Activated naive CD4-positive, alpha-beta T cell treated with anti-CD3 and anti-CD28 coated beads, Interleukin-2, amount 10 ng/mL, durations not matched to agents 7 days and 5 days (primary cell): ENCODE results near the gene UBA1.

Source experiments
- CTCF ChIA-PET: fragments of 350-600 bp; sonication (Branson Sonifier 250); formaldehyde crosslinking; loops from one replicate; lab custom pipeline; 2021; ENCODE audit warnings: antibody characterized with exemption; lab: Charles Lee
- DNase-seq: peaks from one replicate; pipeline ENCODE4 v3.0.0-alpha.2; 2020
- H3K27ac Mint-ChIP-seq: one replicate; pipeline ENCODE4 v1.8.0; 2021; ENCODE audit warnings: mild to moderate bottlenecking, moderate library complexity, mixed read lengths
- H3K27me3 Mint-ChIP-seq: one replicate; pipeline ENCODE4 v1.8.0; 2021; ENCODE audit warnings: mild to moderate bottlenecking, mixed read lengths
- H3K36me3 Mint-ChIP-seq: one replicate; pipeline ENCODE4 v1.8.0; 2021; ENCODE audit warnings: mixed read lengths
- H3K4me1 Mint-ChIP-seq: one replicate; pipeline ENCODE4 v1.8.0; 2021; ENCODE audit warnings: mixed read lengths
- H3K4me3 Mint-ChIP-seq: one replicate; pipeline ENCODE4 v1.8.0; 2021; ENCODE audit warnings: mild to moderate bottlenecking, moderate library complexity, mixed read lengths
- H3K9me3 Mint-ChIP-seq: one replicate; pipeline ENCODE4 v1.8.0; 2021; ENCODE audit warnings: mixed read lengths

UBA1 gene

DNA sequence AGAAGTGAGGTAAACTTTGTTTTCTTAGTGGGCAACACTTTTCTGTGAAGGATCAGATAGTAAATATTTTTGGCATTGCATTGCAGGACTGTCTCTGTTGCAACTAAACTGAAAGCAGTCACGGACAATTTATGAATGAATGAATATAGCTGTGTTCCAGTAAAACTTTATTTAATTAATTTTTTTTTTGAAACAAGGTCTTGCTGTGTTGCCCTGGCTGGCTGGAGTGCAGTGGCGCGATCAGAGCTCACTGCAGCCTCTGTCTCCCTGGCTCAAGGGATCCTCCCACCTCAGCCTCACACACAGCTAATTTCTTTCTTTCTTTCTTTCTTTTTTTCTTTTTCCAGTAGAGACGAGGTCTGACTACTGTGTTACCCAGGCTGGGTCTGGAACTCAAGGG, 32.8 kb upstream of the UBA1 start:
- DNase-seq, result no peak
- Mint-ChIP-seq H3K27ac (no peak overlapping the region), H3K27me3 (no peaks in the 10 kb centered on the region), H3K36me3 (peaks cover 25% of the 10 kb centered on the region), H3K4me1 (no peaks in the 10 kb centered on the region), H3K4me3 (no peak overlapping the region), H3K9me3 (no peaks in the 10 kb centered on the region)
- CTCF ChIA-PET, result no interaction called here

GRCh38 chrX:47162927-47163583, 30.6 kb upstream of the UBA1 start:
- CTCF ChIA-PET, result no interaction called here
- Mint-ChIP-seq H3K4me3 (no peak overlapping the region), H3K9me3 (no peaks in the 10 kb centered on the region), H3K27ac (no peak overlapping the region), H3K36me3 (peaks cover 16% of the 10 kb centered on the region), H3K4me1 (no peaks in the 10 kb centered on the region), H3K27me3 (no peaks in the 10 kb centered on the region)
- DNase-seq, result no peak

GRCh38 chrX:47164420-47164819, 29.2 kb upstream of the UBA1 start:
- H3K4me1 Mint-ChIP-seq, result no peaks in the 10 kb centered on the region
- no peaks in the 10 kb centered on the region for H3K9me3 Mint-ChIP-seq
- H3K4me3 Mint-ChIP-seq, result no peak overlapping the region
- no peak for DNase-seq
- H3K36me3 Mint-ChIP-seq, result peaks cover 17% of the 10 kb centered on the region
- CTCF ChIA-PET, result no interaction called here
- H3K27me3 Mint-ChIP-seq, result no peaks in the 10 kb centered on the region
- no peak overlapping the region for H3K27ac Mint-ChIP-seq

DNA sequence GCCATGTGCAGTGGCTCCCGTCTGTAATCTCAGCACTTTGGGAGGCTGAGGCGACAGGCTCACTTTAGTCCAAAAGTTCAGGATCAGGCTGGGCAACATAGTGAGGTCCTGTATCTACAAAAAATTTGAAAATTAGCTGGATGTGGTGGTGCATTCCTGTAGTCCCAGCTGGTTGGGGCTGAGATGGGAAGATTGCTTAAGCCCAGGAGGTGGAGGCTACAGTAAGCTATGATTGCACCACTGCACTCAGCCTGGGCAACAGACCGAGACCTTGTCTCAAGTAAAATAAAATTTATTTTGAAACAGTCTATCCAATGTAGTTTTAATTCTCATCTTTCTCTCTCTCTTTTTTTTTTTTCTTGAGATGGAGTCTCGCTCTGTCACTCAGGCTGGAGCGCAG, 27.5 kb upstream of the UBA1 start:
- Mint-ChIP-seq H3K27me3 (no peaks in the 10 kb centered on the region), H3K4me3 (no peak overlapping the region), H3K27ac (no peak overlapping the region), H3K36me3 (peaks cover 17% of the 10 kb centered on the region), H3K9me3 (no peaks in the 10 kb centered on the region), H3K4me1 (no peaks in the 10 kb centered on the region)
- no peak for DNase-seq
- CTCF ChIA-PET, result no interaction called here

- Mint-ChIP-seq H3K36me3 (peaks cover 18% of the 10 kb centered on the region), H3K27ac (no peak overlapping the region), H3K4me3 (no peak overlapping the region), H3K9me3 (no peaks in the 10 kb centered on the region), H3K4me1 (no peaks in the 10 kb centered on the region), H3K27me3 (no peaks in the 10 kb centered on the region)
- CTCF ChIA-PET, result no interaction called here
- no peak for DNase-seq
Observed at GRCh38 chrX:47168495-47169073, 25.0 kb upstream of the UBA1 start.

DNA sequence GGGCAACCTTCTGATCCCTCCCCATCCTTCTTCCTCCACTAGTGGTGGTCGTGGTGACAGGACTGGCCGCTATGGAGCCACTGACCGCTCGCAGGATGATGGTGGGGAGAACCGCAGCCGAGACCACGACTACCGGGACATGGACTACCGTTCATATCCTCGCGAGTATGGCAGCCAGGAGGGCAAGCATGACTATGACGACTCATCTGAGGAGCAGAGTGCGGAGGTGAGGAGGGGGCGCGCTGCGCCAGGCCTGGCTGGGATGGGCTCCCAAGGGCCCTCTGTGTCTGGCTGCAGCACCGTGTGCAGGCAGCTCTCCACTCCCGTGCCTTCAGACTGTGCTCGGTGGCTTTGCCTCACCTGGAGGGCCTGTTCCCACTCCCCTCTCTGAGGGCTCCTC, 24.4 kb upstream of the UBA1 start:
- no peaks in the 10 kb centered on the region for H3K27me3 Mint-ChIP-seq
- no peak overlapping the region for H3K27ac Mint-ChIP-seq
- H3K36me3 Mint-ChIP-seq, result peaks cover 18% of the 10 kb centered on the region
- DNase-seq, result no peak
- H3K4me3 Mint-ChIP-seq, result no peak overlapping the region
- CTCF ChIA-PET, result no interaction called here
- H3K9me3 Mint-ChIP-seq, result no peaks in the 10 kb centered on the region
- no peaks in the 10 kb centered on the region for H3K4me1 Mint-ChIP-seq

DNA sequence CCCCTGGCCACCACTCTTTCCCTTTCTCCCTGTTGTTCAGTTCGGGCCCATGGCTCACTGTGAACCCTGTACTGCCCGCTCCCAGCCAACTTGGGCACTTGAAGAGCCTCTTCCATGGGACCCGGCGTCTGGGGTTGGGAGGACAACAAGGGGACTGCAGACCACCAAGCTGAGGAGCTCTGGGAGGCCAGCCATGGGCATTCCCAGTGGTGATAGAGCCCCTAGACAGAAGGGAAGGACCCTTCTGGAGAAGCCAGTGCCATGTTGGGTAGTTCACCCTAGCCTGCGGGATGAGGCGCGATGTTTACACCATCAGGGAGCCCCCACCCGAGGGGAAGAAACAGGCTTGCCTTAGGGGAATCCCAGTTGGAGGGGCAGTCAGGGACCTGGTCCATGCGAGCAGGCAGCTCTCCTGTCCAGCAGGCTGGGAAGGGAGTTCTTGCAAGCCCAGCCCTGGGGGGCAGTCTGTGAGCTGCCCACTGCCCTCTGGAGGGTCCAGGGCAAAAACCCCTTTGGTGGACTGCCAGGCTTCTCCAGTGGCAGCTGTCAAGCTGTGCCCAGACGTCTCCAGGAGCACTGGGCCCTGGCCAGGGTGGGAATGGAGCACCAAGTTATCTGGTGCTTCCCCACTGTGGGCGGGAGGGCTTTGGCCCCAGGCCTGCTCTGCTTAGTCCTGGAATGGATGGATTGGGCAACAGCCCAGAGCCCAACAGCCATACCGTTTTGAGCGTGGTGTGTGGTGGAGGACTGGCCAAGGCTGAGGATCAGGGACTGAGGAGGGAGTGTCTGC, 23.7 kb upstream of the UBA1 start:
- Mint-ChIP-seq H3K9me3 (no peaks in the 10 kb centered on the region), H3K4me3 (no peak overlapping the region), H3K36me3 (peaks cover 13% of the 10 kb centered on the region), H3K4me1 (no peaks in the 10 kb centered on the region), H3K27me3 (no peaks in the 10 kb centered on the region), H3K27ac (no peak overlapping the region)
- CTCF ChIA-PET, result no interaction called here
- no peak for DNase-seq

DNA sequence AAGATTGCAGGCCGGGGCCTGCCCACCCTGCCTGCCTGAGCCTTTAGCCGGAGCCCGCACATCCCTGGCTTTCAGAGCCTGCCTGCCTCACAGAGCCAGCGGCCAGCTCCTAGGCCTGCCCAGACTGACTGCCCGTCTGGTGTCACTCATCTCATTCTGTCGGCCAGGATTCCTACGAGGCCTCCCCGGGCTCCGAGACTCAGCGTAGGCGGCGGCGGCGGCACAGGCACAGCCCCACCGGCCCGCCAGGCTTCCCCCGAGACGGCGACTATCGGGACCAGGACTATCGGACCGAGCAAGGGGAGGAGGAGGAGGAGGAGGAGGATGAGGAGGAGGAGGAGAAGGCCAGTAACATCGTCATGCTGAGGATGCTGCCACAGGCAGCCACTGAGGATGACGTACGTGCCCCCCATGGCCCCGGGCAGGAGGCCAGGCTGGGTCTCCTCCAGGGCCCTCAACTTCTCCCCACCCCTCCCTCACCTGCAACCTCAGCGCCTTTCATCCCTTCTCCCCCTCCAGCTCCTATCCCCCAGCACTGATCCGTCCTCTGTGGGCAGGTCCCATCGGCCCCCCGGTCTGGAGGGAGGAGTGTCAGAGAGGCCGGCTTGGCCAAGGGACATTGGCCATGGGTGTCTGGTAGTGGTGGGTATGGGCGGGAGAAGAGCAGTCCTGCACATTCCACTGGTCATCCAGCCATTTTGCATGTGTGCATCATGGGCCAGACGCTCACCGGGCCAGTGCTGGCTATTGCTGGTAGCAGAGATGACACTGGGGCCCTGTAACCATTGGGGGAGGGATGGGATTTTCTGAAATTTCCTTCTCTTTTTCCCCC, 22.6 kb upstream of the UBA1 start:
- CTCF ChIA-PET, result no interaction called here
- Mint-ChIP-seq H3K36me3 (peaks cover 13% of the 10 kb centered on the region), H3K4me1 (no peaks in the 10 kb centered on the region), H3K4me3 (no peak overlapping the region), H3K9me3 (no peaks in the 10 kb centered on the region), H3K27ac (no peak overlapping the region), H3K27me3 (no peaks in the 10 kb centered on the region)
- no peak for DNase-seq

DNA sequence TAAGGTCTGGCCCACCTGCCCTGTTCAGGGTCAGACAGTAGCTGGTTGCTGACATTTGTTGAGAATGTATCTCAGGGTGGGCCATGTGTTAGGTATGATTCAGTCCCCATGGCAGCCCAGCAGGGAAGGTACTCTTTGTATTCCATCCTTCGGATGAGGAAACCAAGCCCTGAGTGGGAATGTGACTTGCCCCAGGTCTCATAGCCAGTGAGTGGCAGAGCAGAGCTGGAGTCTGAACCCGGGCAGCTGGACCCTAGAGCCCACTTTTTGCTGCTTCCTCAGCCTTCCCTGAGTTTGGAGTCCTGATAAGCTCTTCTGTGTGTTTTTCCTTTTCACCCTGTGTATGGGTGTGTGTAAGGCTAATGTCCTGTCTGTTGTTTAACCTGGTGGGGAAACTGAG, 21.6 kb upstream of the UBA1 start:
- Mint-ChIP-seq H3K36me3 (peaks cover 16% of the 10 kb centered on the region), H3K27me3 (no peaks in the 10 kb centered on the region)

DNA sequence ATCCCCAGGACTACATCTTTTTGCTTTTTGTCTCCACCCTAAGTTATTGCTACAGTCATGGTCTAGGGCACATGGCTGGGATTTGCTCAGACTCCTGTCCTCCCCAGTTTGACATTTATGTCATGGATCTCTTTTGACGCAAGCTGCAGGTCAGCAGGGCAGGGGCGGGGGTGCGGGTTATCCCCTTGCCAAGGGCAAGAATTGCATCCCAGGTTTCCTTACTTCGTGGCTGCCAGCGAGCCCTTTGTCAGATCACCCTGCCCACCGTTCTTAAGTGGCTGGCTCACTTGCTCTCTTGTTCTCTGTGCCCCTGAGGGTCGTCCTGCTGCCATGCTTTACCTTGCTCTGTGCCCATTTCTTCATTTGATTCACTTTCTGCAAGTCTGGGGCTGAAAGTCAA, 21.1 kb upstream of the UBA1 start:
- no peaks in the 10 kb centered on the region for H3K27me3 Mint-ChIP-seq
- no peaks in the 10 kb centered on the region for H3K9me3 Mint-ChIP-seq
- H3K27ac Mint-ChIP-seq, result no peak overlapping the region
- H3K36me3 Mint-ChIP-seq, result peaks cover 16% of the 10 kb centered on the region
- peaks cover 2% of the 10 kb centered on the region for H3K4me1 Mint-ChIP-seq
- H3K4me3 Mint-ChIP-seq, result no peak overlapping the region
- CTCF ChIA-PET, result no interaction called here
- no peak for DNase-seq

More for the DNA sequence above, 21.6 kb upstream of the UBA1 start:
- CTCF ChIA-PET, result no interaction called here
- Mint-ChIP-seq H3K4me1 (peaks cover 2% of the 10 kb centered on the region), H3K27ac (no peak overlapping the region), H3K4me3 (no peak overlapping the region), H3K9me3 (no peaks in the 10 kb centered on the region)
- no peak for DNase-seq

GRCh38 chrX:47172971-47173792, 20.4 kb upstream of the UBA1 start:
- CTCF ChIA-PET, result no interaction called here
- Mint-ChIP-seq H3K27ac (no peak overlapping the region), H3K36me3 (peaks cover 21% of the 10 kb centered on the region)

GRCh38 chrX:47174376-47174775, 19.3 kb upstream of the UBA1 start:
- DNase-seq, result no peak
- H3K4me3 Mint-ChIP-seq, result no peak overlapping the region
- no peaks in the 10 kb centered on the region for H3K9me3 Mint-ChIP-seq
- peaks cover 2% of the 10 kb centered on the region for H3K4me1 Mint-ChIP-seq
- no peaks in the 10 kb centered on the region for H3K27me3 Mint-ChIP-seq
- peak overlapping the region; percentile 55 for H3K27ac Mint-ChIP-seq
- H3K36me3 Mint-ChIP-seq, result peaks cover 23% of the 10 kb centered on the region
- CTCF ChIA-PET, result no interaction called here

More at GRCh38 chrX:47172971-47173792, 20.4 kb upstream of the UBA1 start:
- peaks cover 2% of the 10 kb centered on the region for H3K4me1 Mint-ChIP-seq
- no peak for DNase-seq
- H3K4me3 Mint-ChIP-seq, result no peak overlapping the region
- H3K9me3 Mint-ChIP-seq, result no peaks in the 10 kb centered on the region
- no peaks in the 10 kb centered on the region for H3K27me3 Mint-ChIP-seq

DNA sequence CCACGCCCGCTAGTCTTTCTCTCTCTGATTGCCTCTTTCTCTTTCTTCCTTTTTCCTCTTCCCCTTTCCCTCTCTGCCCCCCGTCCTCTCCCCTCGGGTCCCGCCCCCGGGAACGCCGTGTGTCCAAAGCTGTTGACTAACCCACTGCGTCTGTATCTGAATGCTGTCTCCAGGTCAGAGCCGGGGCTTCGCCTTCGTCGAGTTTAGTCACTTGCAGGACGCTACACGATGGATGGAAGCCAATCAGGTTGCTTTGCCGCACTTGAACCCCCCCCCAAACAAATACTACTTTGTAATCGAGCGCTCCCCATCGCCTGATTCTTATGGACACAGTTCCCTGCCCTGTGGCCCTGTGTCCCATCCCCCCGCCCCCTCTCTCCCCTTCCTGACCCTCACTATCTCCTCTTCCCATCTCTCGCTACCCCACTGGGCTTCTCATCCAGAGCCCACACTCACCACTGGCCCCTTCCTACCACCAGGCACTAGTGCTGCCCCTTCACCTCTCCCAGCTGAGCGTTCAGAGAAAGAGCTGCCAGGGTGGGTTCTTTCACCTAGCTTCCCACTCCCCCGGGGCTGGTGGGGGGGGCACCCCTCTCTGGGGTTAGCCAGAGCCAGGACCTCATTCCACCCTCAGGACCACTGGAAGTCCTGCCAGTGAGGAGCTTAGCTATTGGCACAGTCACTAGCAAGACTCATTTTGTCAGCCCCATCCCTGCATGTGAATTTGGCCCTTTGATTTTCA, 18.6 kb upstream of the UBA1 start:
- DNase-seq, result no peak
- CTCF ChIA-PET, result no interaction called here
- H3K36me3 Mint-ChIP-seq, result peaks cover 23% of the 10 kb centered on the region
- H3K9me3 Mint-ChIP-seq, result no peaks in the 10 kb centered on the region
- no peak overlapping the region for H3K4me3 Mint-ChIP-seq
- H3K27me3 Mint-ChIP-seq, result no peaks in the 10 kb centered on the region
- peaks cover 2% of the 10 kb centered on the region for H3K4me1 Mint-ChIP-seq
- no peak overlapping the region for H3K27ac Mint-ChIP-seq
